Measurements from ENCODE around the gene UNC5C.

GRCh38 chr4:95204267-95204844 lies 344.4 kb downstream of the UNC5C start:
- TF ChIP-seq CTCF (IDR thresholded peaks at IDR 0.05) (no peak), POLR2A (IDR thresholded peaks at IDR 0.05) (no peak)

Measured in breast epithelium (tissue), 3 donors.